HepG2 (cell line): Measurements from ENCODE around the gene TBKBP1. TPM values are rescaled to one million over a fixed set of nuclear protein-coding genes. Genes with fewer than 3 reads are reported as not detected.
"Not testable (repeated sequence)": the region's sequence is repeated elsewhere in the genome, so short reads cannot be mapped to it uniquely, and the experiment has no call there.

Experiments used
- ATAC-seq: fragments of 200-7000 bp; cut with Tn5 transposase; 3 replicates; pipeline ENCODE4 v1.9.1; 2020; ENCODE audit warnings: mild to moderate bottlenecking, moderate library complexity
- BruUV-seq: library from RNA; stranded (reverse); fragments of 400-500 nt; replicated peaks from 2 replicates; lab custom pipeline; 2021; lab: Mats Ljungman, UMichigan
- CTCF ChIA-PET: fragments of 300-600 bp; formaldehyde crosslinking; extraction: SDS; loops from one replicate; lab custom pipeline; 2021; ENCODE audit warnings: low total read pairs, inconsistent platforms, low intra/inter-chr PET ratio; lab: Yijun Ruan, JAX
- POLR2A ChIA-PET: fragments of 350-600 bp; sonication (Branson Sonifier 250); formaldehyde crosslinking; loops from one replicate; lab custom pipeline; 2020; ENCODE audit warnings: antibody characterized with exemption, inconsistent platforms; lab: Yijun Ruan, JAX
- DNase-seq: peaks from one replicate; pipeline ENCODE4 v3.0.0-alpha.2; 2015; ENCODE audit warnings: low spot score
- FAIRE-seq: peaks from 3 replicates; lab custom pipeline; 2011; peaks lifted over from hg19 to GRCh38; lab: Jason Lieb, UNC
- H2AFZ ChIP-seq: one replicate; pipeline ENCODE4 v1.6.1; 2011; ENCODE audit warnings: low read length, inconsistent platforms
- H3K27ac ChIP-seq: fragments of 300-600 bp; 3 replicates; pipeline ENCODE4 v1.8.0; 2011; ENCODE audit warnings: mixed run types, mild to moderate bottlenecking, mixed read lengths, low read length, inconsistent platforms; ENCODE audit not compliant: insufficient read depth; ENCODE audit errors: extremely low read length
- H3K27me3 ChIP-seq, 2 experiments: fragments of 200-600 bp in 1 of 2; 2 replicates in 1 of 2; 3 replicates in 1 of 2; pipeline versions ENCODE4 v1.6.0 to v1.8.0; 2011; ENCODE audit warnings: low read length in 2 of 2, mild to moderate bottlenecking in 2 of 2, moderate library complexity in 2 of 2, inconsistent platforms in 1 of 2; ENCODE audit not compliant: insufficient read depth in 2 of 2, control insufficient read depth in 1 of 2
- H3K36me3 ChIP-seq, 2 experiments: fragments of 200-600 bp in 1 of 2; replicated peaks in 1 of 2; 2 replicates in 1 of 2; 3 replicates in 1 of 2; pipeline versions ENCODE4 v1.5.1 to v1.8.0; 2011; ENCODE audit warnings: low read length in 2 of 2, inconsistent platforms in 1 of 2; ENCODE audit not compliant: insufficient read depth in 2 of 2, control insufficient read depth in 1 of 2
- H3K4me1 ChIP-seq: 2 replicates; pipeline ENCODE4 v1.5.1; 2012; ENCODE audit warnings: low read length, inconsistent platforms; ENCODE audit not compliant: insufficient read depth
- H3K4me2 ChIP-seq: 2 replicates; pipeline ENCODE4 v1.6.0; 2011; ENCODE audit warnings: low read depth, low read length, inconsistent platforms
- H3K4me3 ChIP-seq, 3 experiments: fragments of 200-600 bp in 1 of 3; sonication (generic), shearing (Covaris generic) in 1 of 3; replicated peaks in 1 of 3; 2 replicates each; pipeline ENCODE4 v1.5.1; 2011 to 2016; ENCODE audit warnings: low read length in 3 of 3, inconsistent platforms in 2 of 3, low read depth in 2 of 3, mild to moderate bottlenecking in 2 of 3, control low read depth in 1 of 3, mixed read lengths in 1 of 3; ENCODE audit not compliant: insufficient read depth in 1 of 3
- H3K79me2 ChIP-seq: one replicate; pipeline ENCODE4 v1.6.1; 2011; ENCODE audit warnings: low read length, inconsistent platforms; ENCODE audit not compliant: insufficient read depth
- H3K9ac ChIP-seq: 2 replicates; pipeline ENCODE4 v1.6.0; 2011; ENCODE audit warnings: mild to moderate bottlenecking, low read depth, low read length, inconsistent platforms; ENCODE audit not compliant: insufficient read depth
- H3K9me3 ChIP-seq: 2 replicates; pipeline ENCODE4 v1.5.1; 2012; ENCODE audit warnings: mild to moderate bottlenecking, low read length
- H4K20me1 ChIP-seq: 2 replicates; pipeline ENCODE4 v1.6.0; 2011; ENCODE audit warnings: inconsistent platforms, mild to moderate bottlenecking, low read length, moderate library complexity; ENCODE audit not compliant: insufficient read depth
- BORCS8-MEF2B ChIP-seq: sonication (generic); formaldehyde crosslinking; IDR thresholded peaks from 2 replicates; pipeline ENCODE4 v1.8.0; 2022; ENCODE audit warnings: mild to moderate bottlenecking, missing genetic modification reagents
- NFYC ChIP-seq: IDR thresholded peaks from 2 replicates; pipeline ENCODE4 v1.6.1; 2016; ENCODE audit warnings: missing genetic modification reagents, missing compliant biosample characterization
- SNRNP70 ChIP-seq: fragments of 200-400 bp; formaldehyde crosslinking; IDR thresholded peaks from 2 replicates; pipeline ENCODE4 v1.6.1; 2017; ENCODE audit warnings: mild to moderate bottlenecking, low read depth, low read length, moderate library complexity
- TP53 ChIP-seq: sonication (generic); formaldehyde crosslinking; conservative IDR thresholded peaks from 2 replicates; pipeline ENCODE4 v1.4.0; 2020; ENCODE audit warnings: missing genetic modification reagents
- ZNF121 ChIP-seq: sonication (generic); formaldehyde crosslinking; IDR thresholded peaks from 2 replicates; pipeline ENCODE4 v1.5.0; 2020; ENCODE audit warnings: mild to moderate bottlenecking, missing genetic modification reagents
- WGBS: methylation state at CpG from one replicate; pipeline ENCODE4 v1.1.6; 2017; ENCODE audit warnings: low lambda C conversion rate; 5-methylcytosine and 5-hydroxymethylcytosine counted together
- in situ Hi-C: cut with HindIII; loops from 2 replicates; pipeline ENCODE4 v1.10.0; 2017; ENCODE audit warnings: low pct_unique_long_range_greater_than_20kb; ENCODE audit not compliant: extremely low pct_ligation_motif_present
- intact Hi-C: fragments of 100-400 bp; cut with micrococcal nuclease; formaldehyde crosslinking; loops from one replicate; pipeline ENCODE4 v1.10.0; 2022; ENCODE audit not compliant: unreplicated experiment
- polyA plus RNA-seq, 8 experiments: library from polyadenylated mRNA; depleted of rRNA in 3 of 8; stranded (reverse) in 7 of 8; unstranded in 1 of 8; fragments of >200 nt; fragmentation: Illumina TruSeq in 4 of 8; extraction: Trizol in 4 of 8; gene quantifications; 2 replicates each; pipeline versions ENCODE4 v1.2.1 to v1.2.3, GENCODE V29; 2011 to 2016; ENCODE audit warnings: low read depth in 4 of 8, missing spikeins in 1 of 8, mixed read lengths in 1 of 8; ENCODE audit not compliant: insufficient read depth in 1 of 8
- total RNA-seq, 5 experiments: library from RNA; depleted of rRNA; stranded (reverse); fragments of >200 nt; fragmentation: Illumina TruSeq; extraction: Trizol; gene quantifications; 2 replicates each; pipeline ENCODE4 v1.2.3, GENCODE V29; 2016; ENCODE audit warnings: low read depth in 1 of 5

TBKBP1 gene
- total and polyA plus RNA-seq, 2 of the 13 experiments (the other 11 are each of a cell fraction or from before 2014, with no cell fraction given) = 2.6 to 7.0 TPM

DNA sequence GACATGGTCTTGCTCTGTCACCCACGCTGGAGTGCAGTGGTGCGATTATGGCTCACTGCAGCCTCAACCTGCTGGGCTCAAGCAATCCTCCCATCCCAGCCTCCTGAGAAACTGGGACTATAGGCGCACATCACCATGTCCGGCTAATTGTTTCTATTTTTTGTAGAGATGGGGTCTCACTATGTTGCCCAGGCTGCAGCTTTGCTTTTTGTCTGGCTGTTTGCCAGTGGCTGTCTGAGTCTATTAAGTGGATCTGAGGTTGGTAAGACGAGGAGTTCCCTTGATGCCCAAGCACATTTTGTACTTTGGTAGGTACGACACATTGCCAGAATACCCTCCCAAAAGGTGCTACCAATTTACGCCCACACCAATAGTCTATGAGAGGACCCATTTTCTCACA is 44.2 kb downstream of the TBKBP1 start:
- in situ Hi-C loops (no loop called here), intact Hi-C loops (no loop called here)
- H3K9ac ChIP-seq = no peak overlapping the region
- H3K4me2 ChIP-seq = no peak overlapping the region
- H3K36me3 ChIP-seq = no peaks in the 10 kb centered on the region
- CTCF ChIA-PET = no interaction called here
- no TSS peak for BruUV-seq
- H2AFZ ChIP-seq = no peak overlapping the region
- no peak overlapping the region for H3K4me3 ChIP-seq
- TF ChIP-seq ZNF121 (CRISPR knock-in tag) (0 out of 2 replicates have a peak, but pooled peaks have one; percentile 11), NFYC (CRISPR knock-in tag) (no peak)
- H3K27me3 ChIP-seq = peaks cover 20 to 80% of the 10 kb centered on the region in 2 experiments
- DNase-seq = no peak
- POLR2A ChIA-PET = no interaction called here
- WGBS = 39% methylated on average over 7 of the region's 7 CpGs
- no peaks in the 10 kb centered on the region for H3K9me3 ChIP-seq
- no peak overlapping the region for H3K27ac ChIP-seq
- no peak for FAIRE-seq
- no peak for ATAC-seq
- no peaks in the 10 kb centered on the region; the same call in 1 of the 2 replicates for H4K20me1 ChIP-seq
- H3K79me2 ChIP-seq = no peaks in the 10 kb centered on the region
- H3K4me1 ChIP-seq = peaks cover 19% of the 10 kb centered on the region

GRCh38 chr17:47739150-47739549 is 45.2 kb downstream of the TBKBP1 start:
- no TSS peak for BruUV-seq
- ChIA-PET POLR2A (no interaction called here), CTCF (no interaction called here)
- Histone ChIP-seq H3K79me2 (no peaks in the 10 kb centered on the region), H3K4me3 (no peak overlapping the region), H3K27me3 (peaks cover 16 to 79% of the 10 kb centered on the region in 2 experiments; a peak in 4 of 5 replicates), H3K4me2 (no peak overlapping the region), H4K20me1 (no peaks in the 10 kb centered on the region; the same call in 1 of the 2 replicates), H3K36me3 (no peaks in the 10 kb centered on the region), H3K27ac (no peak overlapping the region), H3K9ac (no peak overlapping the region), H3K4me1 (peaks cover 12% of the 10 kb centered on the region; the same call in 1 of the 2 replicates), H3K9me3 (no peaks in the 10 kb centered on the region), H2AFZ (no peak overlapping the region)
- intact Hi-C loops = no loop called here
- ATAC-seq (no peak), DNase-seq (no peak), FAIRE-seq (no peak)
- in situ Hi-C loops = no loop called here
- TF ChIP-seq TP53 (CRISPR knock-in tag) = no peak
- no peak for TF ChIP-seq SNRNP70
- no peak for TF ChIP-seq BORCS8-MEF2B (CRISPR knock-in tag)
- WGBS = 28% methylated on average over 8 of the region's 8 CpGs

GRCh38 chr17:47739945-47740344 is 46.0 kb downstream of the TBKBP1 start:
- intact Hi-C loops, BruUV-seq, H2AFZ ChIP-seq, ATAC-seq, POLR2A ChIA-PET, H3K9ac ChIP-seq, DNase-seq, FAIRE-seq, H3K79me2 ChIP-seq, H4K20me1 ChIP-seq, H3K4me3 ChIP-seq, in situ Hi-C loops, H3K4me2 ChIP-seq, H3K36me3 ChIP-seq, H3K27ac ChIP-seq, CTCF ChIA-PET, H3K9me3 ChIP-seq: not testable (repeated sequence)
- 70% methylated on average over 12 of the region's 12 CpGs for WGBS
- peaks cover 12 to 79% of the 10 kb centered on the region in 2 experiments; a peak in 4 of 5 replicates for H3K27me3 ChIP-seq
- peaks cover 12% of the 10 kb centered on the region; the same call in 1 of the 2 replicates for H3K4me1 ChIP-seq
